Liver (tissue), 9 donors: ENCODE measurements around the gene PPP2R5A. TPM values are rescaled to one million over a fixed set of nuclear protein-coding genes. Genes with fewer than 3 reads are reported as not detected.
A peak's percentile ranks its signal among the peaks of the same experiment; 100 is the strongest.
"Not testable (repeated sequence)": the region's sequence is repeated elsewhere in the genome, so short reads cannot be mapped to it uniquely, and the experiment has no call there.

ENCODE experiments used
- DNase-seq: peaks from one replicate; pipeline ENCODE4 v3.0.0-alpha.2; 2017; ENCODE audit warnings: low spot score
- H3K27ac ChIP-seq, 2 donors: one replicate each; pipeline ENCODE4 v1.7.0; 2013; ENCODE audit warnings: inconsistent platforms in 2 of 2, low read length in 2 of 2, control low read depth in 1 of 2, low read depth in 1 of 2, mild to moderate bottlenecking in 1 of 2
- H3K27me3 ChIP-seq, 4 donors: one replicate each; pipeline versions ENCODE4 v1.6.1 to v1.7.0; 2013; ENCODE audit warnings: low read length in 3 of 4, inconsistent platforms in 1 of 4, mild to moderate bottlenecking in 1 of 4, moderate library complexity in 1 of 4; ENCODE audit not compliant: control insufficient read depth in 4 of 4, insufficient read depth in 4 of 4
- H3K36me3 ChIP-seq, 4 donors: one replicate each; pipeline versions ENCODE4 v1.6.1 to v1.7.0; 2013; ENCODE audit warnings: low read length in 3 of 4, mild to moderate bottlenecking in 3 of 4, low read depth in 1 of 4, moderate library complexity in 1 of 4; ENCODE audit not compliant: control insufficient read depth in 4 of 4, insufficient read depth in 3 of 4
- H3K4me1 ChIP-seq, 4 donors: one replicate each; pipeline versions ENCODE4 v1.6.1 to v1.7.0; 2013; ENCODE audit warnings: low read length in 3 of 4, mild to moderate bottlenecking in 3 of 4, moderate library complexity in 1 of 4; ENCODE audit not compliant: control insufficient read depth in 4 of 4, insufficient read depth in 4 of 4
- H3K4me3 ChIP-seq, 3 donors: one replicate each; pipeline versions ENCODE4 v1.6.1 to v1.7.0; 2013; ENCODE audit warnings: low read length in 3 of 3, control low read depth in 1 of 3, low read depth in 1 of 3, mild to moderate bottlenecking in 1 of 3
- H3K9ac ChIP-seq, 2 donors: one replicate each; pipeline ENCODE4 v1.7.0; 2013; ENCODE audit warnings: low read length in 2 of 2, mild to moderate bottlenecking in 2 of 2, moderate library complexity in 2 of 2, control low read depth in 1 of 2, low read depth in 1 of 2
- H3K9me3 ChIP-seq, 4 donors: one replicate each; pipeline versions ENCODE4 v1.6.1 to v1.7.0; 2013; ENCODE audit warnings: low read length in 3 of 4; ENCODE audit not compliant: control insufficient read depth in 4 of 4
- ATF3 ChIP-seq: IDR thresholded peaks from 2 replicates; pipeline ENCODE4 v1.6.1; 2016; ENCODE audit warnings: antibody characterized with exemption
- CTCF ChIP-seq: fragments of 150-350 bp; IDR thresholded peaks from 2 replicates; pipeline ENCODE4 v1.5.1; 2017; ENCODE audit warnings: improper control_type of control experiment, low read depth, low read length; ENCODE audit not compliant: missing input control
- EGR1 ChIP-seq, 2 donors: IDR thresholded peaks; 2 replicates each; pipeline ENCODE4 v1.6.1; 2016 to 2018; ENCODE audit warnings: antibody characterized with exemption in 2 of 2, low read depth in 2 of 2
- FOXA1 ChIP-seq: IDR thresholded peaks from 2 replicates; pipeline ENCODE4 v1.6.1; 2016; ENCODE audit warnings: antibody characterized with exemption
- FOXA2 ChIP-seq: IDR thresholded peaks from 2 replicates; pipeline ENCODE4 v1.6.1; 2016; ENCODE audit warnings: antibody characterized with exemption
- GABPA ChIP-seq, 2 donors: IDR thresholded peaks in 1 of 2; conservative IDR thresholded peaks in 1 of 2; 2 replicates each; pipeline ENCODE4 v1.6.1; 2016; ENCODE audit warnings: antibody characterized with exemption in 2 of 2, mild to moderate bottlenecking in 1 of 2, moderate library complexity in 1 of 2
- HNF4A ChIP-seq, 2 donors: conservative IDR thresholded peaks; 2 replicates each; pipeline ENCODE4 v1.6.1; 2016; ENCODE audit warnings: antibody characterized with exemption in 2 of 2, mild to moderate bottlenecking in 2 of 2
- HNF4G ChIP-seq: IDR thresholded peaks from 2 replicates; pipeline ENCODE4 v1.6.1; 2016; ENCODE audit warnings: antibody characterized with exemption
- JUND ChIP-seq, 2 donors: IDR thresholded peaks; 2 replicates each; pipeline ENCODE4 v1.6.1; 2016; ENCODE audit warnings: antibody characterized with exemption in 2 of 2
- NR2F2 ChIP-seq: IDR thresholded peaks from 2 replicates; pipeline ENCODE4 v1.6.1; 2016; ENCODE audit warnings: antibody characterized with exemption
- RAD21 ChIP-seq, 2 donors: IDR thresholded peaks; 2 replicates each; pipeline ENCODE4 v1.6.1; 2016; ENCODE audit warnings: antibody characterized with exemption in 2 of 2, mild to moderate bottlenecking in 2 of 2
- REST ChIP-seq: IDR thresholded peaks from 2 replicates; pipeline ENCODE4 v1.6.1; 2016; ENCODE audit warnings: antibody characterized with exemption, mild to moderate bottlenecking
- RXRA ChIP-seq, 2 donors: IDR thresholded peaks; 2 replicates each; pipeline ENCODE4 v1.6.1; 2017 to 2018; ENCODE audit warnings: antibody characterized with exemption in 2 of 2, mild to moderate bottlenecking in 1 of 2
- SP1 ChIP-seq: IDR thresholded peaks from 2 replicates; pipeline ENCODE4 v1.6.1; 2018; ENCODE audit warnings: antibody characterized with exemption, mild to moderate bottlenecking
- TAF1 ChIP-seq: conservative IDR thresholded peaks from 2 replicates; pipeline ENCODE4 v1.6.1; 2016; ENCODE audit warnings: antibody characterized with exemption, mild to moderate bottlenecking
- YY1 ChIP-seq: IDR thresholded peaks from 2 replicates; pipeline ENCODE4 v1.6.1; 2016; ENCODE audit warnings: antibody characterized with exemption, mild to moderate bottlenecking
- ZBTB33 ChIP-seq: IDR thresholded peaks from 2 replicates; pipeline ENCODE4 v1.6.1; 2016; ENCODE audit warnings: antibody characterized with exemption
- WGBS: extraction: QIAGEN DNeasy Blood & Tissue Kit; methylation state at CpG from one replicate; pipeline ENCODE4 v1.1.7; 2013; 5-methylcytosine and 5-hydroxymethylcytosine counted together
- polyA plus RNA-seq, 2 donors: library from polyadenylated mRNA; stranded (reverse) in 1 of 2; unstranded in 1 of 2; fragments of 200-250 nt in 1 of 2; fragments of >200 nt in 1 of 2; fragmentation: Nextera tagmentation in 1 of 2; extraction: Ambion mirVana in 1 of 2; gene quantifications; one replicate each; pipeline versions ENCODE4 v1.2.1 to v1.2.3, GENCODE V29; 2013 to 2015
- total RNA-seq, 2 donors: library from RNA; depleted of rRNA; stranded (reverse); fragments of >200 nt; gene quantifications; one replicate each; pipeline ENCODE4 v1.2.3, GENCODE V29; 2014
- donor health status: healthy.
- donor health status: healthy.
- donor health status: healthy.
- donor health status: healthy.
- donor health status: healthy.

PPP2R5A gene
- total and polyA plus RNA-seq, 4 donors: 22.9 to 40.7 (median 28.5) TPM

- H3K4me1 ChIP-seq: peaks cover 0 to 11% (median 0%) of the 10 kb centered on the region in 4 donors
- H3K36me3 ChIP-seq: no peaks in the 10 kb centered on the region
- peak; percentile 56 to 57 for TF ChIP-seq RAD21 (IDR thresholded peaks at IDR 0.05)
- TF ChIP-seq FOXA1: no peak
- TF ChIP-seq NR2F2: no peak
- H3K27me3 ChIP-seq: no peaks in the 10 kb centered on the region
- H3K9me3 ChIP-seq: no peaks in the 10 kb centered on the region
- H3K27ac ChIP-seq: no peak overlapping the region
- no peak overlapping the region for H3K9ac ChIP-seq
- H3K4me3 ChIP-seq: no peak overlapping the region
- no peak for DNase-seq
These were observed 30.7 kb downstream of the PPP2R5A start for GRCh38 chr1:212315907-212316306.

- no peak overlapping the region for H3K4me3 ChIP-seq
- H3K4me1 ChIP-seq: peaks cover 0 to 11% (median 0%) of the 10 kb centered on the region in 4 donors
- no peaks in the 10 kb centered on the region for H3K9me3 ChIP-seq
- 77% methylated on average over 2 of the region's 2 CpGs for WGBS
- no peaks in the 10 kb centered on the region for H3K27me3 ChIP-seq
- TF ChIP-seq SP1: no peak
- H3K27ac ChIP-seq: no peak overlapping the region
- H3K36me3 ChIP-seq: no peaks in the 10 kb centered on the region
- DNase-seq: no peak
- H3K9ac ChIP-seq: no peak overlapping the region
These were observed 32.7 kb downstream of the PPP2R5A start for GRCh38 chr1:212317916-212318315.

- H3K9me3 ChIP-seq, H3K4me3 ChIP-seq, H3K4me1 ChIP-seq, H3K27ac ChIP-seq, H3K36me3 ChIP-seq, H3K27me3 ChIP-seq, H3K9ac ChIP-seq, DNase-seq: not testable (repeated sequence)
- 89% methylated on average over 11 of the region's 34 CpGs for WGBS
These were observed 35.8 kb downstream of the PPP2R5A start for GRCh38 chr1:212321031-212321430.

GRCh38 chr1:212323066-212323465 is 37.9 kb downstream of the PPP2R5A start:
- Histone ChIP-seq H3K27ac (no peak overlapping the region), H3K9ac (no peak overlapping the region), H3K4me3 (no peak overlapping the region), H3K36me3 (no peaks in the 10 kb centered on the region), H3K4me1 (peaks cover 0 to 4% (median 1%) of the 10 kb centered on the region in 4 donors), H3K9me3 (no peaks in the 10 kb centered on the region), H3K27me3 (no peaks in the 10 kb centered on the region)
- 58% methylated on average over 3 of the region's 3 CpGs for WGBS
- no peak for DNase-seq
- TF ChIP-seq EGR1 (IDR thresholded peaks at IDR 0.05; ENCODE audit: low read depth in 2 of 2) (no peak), RXRA (IDR thresholded peaks at IDR 0.05) (no peak), REST (no peak), CTCF (no peak), HNF4G (no peak), YY1 (no peak), FOXA2 (no peak), FOXA1 (no peak), HNF4A (conservative IDR thresholded peaks at IDR 0.05) (no peak), ATF3 (no peak), GABPA (IDR thresholded peaks at IDR 0.05 in 1 of 2, conservative IDR thresholded peaks at IDR 0.05 in 1 of 2) (no peak), SP1 (no peak), RAD21 (IDR thresholded peaks at IDR 0.05) (no peak), ZBTB33 (no peak), JUND (IDR thresholded peaks at IDR 0.05) (no peak), NR2F2 (no peak), TAF1 (no peak)
